H1 (cell line): ENCODE results near the gene CEP350. TPM values are rescaled to one million over a fixed set of nuclear protein-coding genes. Genes with fewer than 3 reads are reported as not detected.

Experiments
- CTCF ChIA-PET: fragments of 300-600 bp; sonication (Branson Sonifier 250); formaldehyde crosslinking; loops from one replicate; lab custom pipeline; 2021; ENCODE audit not compliant: partially characterized antibody; lab: Charles Lee
- POLR2A ChIA-PET: fragments of 300-600 bp; sonication (Branson Sonifier 250); formaldehyde crosslinking; loops from one replicate; lab custom pipeline; 2021; ENCODE audit warnings: inconsistent platforms; ENCODE audit not compliant: partially characterized antibody; lab: Charles Lee
- DNase-seq, 2 experiments: peaks; one replicate each; pipeline versions ENCODE4 v3.0.0 to v3.0.0-alpha.2; 2010 to 2022; ENCODE audit warnings: low spot score in 2 of 2, low read depth in 1 of 2, mixed read lengths in 1 of 2
- FAIRE-seq: peaks from 2 replicates; lab custom pipeline; 2011; peaks lifted over from hg19 to GRCh38; lab: Jason Lieb, UNC
- H2AFZ ChIP-seq: 2 replicates; pipeline ENCODE4 v1.8.1; 2012; ENCODE audit warnings: low read length, inconsistent platforms
- H2AK5ac ChIP-seq: 2 replicates; pipeline ENCODE4 v1.6.1; 2013; ENCODE audit warnings: low read depth, low read length
- H2BK120ac ChIP-seq: replicated peaks from 2 replicates; pipeline ENCODE3; 2013; ENCODE audit warnings: low read depth, low read length, inconsistent platforms
- H2BK12ac ChIP-seq: 2 replicates; pipeline ENCODE4 v1.6.1; 2013; ENCODE audit warnings: low read depth, low read length
- H2BK15ac ChIP-seq: 2 replicates; pipeline ENCODE4 v1.6.1; 2013; ENCODE audit warnings: low read length
- H2BK20ac ChIP-seq: 2 replicates; pipeline ENCODE4 v1.6.1; 2013; ENCODE audit warnings: low read length
- H2BK5ac ChIP-seq: 2 replicates; pipeline ENCODE4 v1.6.1; 2013; ENCODE audit warnings: low read depth, low read length
- H3K14ac ChIP-seq: 2 replicates; pipeline ENCODE4 v1.6.1; 2013; ENCODE audit warnings: inconsistent platforms; ENCODE audit not compliant: insufficient read length
- H3K18ac ChIP-seq: 2 replicates; pipeline ENCODE4 v1.6.1; 2013; ENCODE audit warnings: low read length; ENCODE audit errors: extremely low read depth
- H3K23ac ChIP-seq: 2 replicates; pipeline ENCODE4 v1.6.1; 2013; ENCODE audit warnings: inconsistent platforms; ENCODE audit not compliant: insufficient read length
- H3K23me2 ChIP-seq: 2 replicates; pipeline ENCODE4 v1.6.1; 2013; ENCODE audit warnings: low read depth, low read length
- H3K27ac ChIP-seq: 2 replicates; pipeline ENCODE4 v1.6.1; 2011; ENCODE audit warnings: low read depth, low read length, inconsistent platforms
- H3K27me3 ChIP-seq, 4 experiments: replicated peaks in 1 of 4; 1 replicate in 1 of 4; 2 replicates in 3 of 4; pipeline versions ENCODE4 v1.6.1 to v1.8.1; 2011 to 2013; ENCODE audit warnings: low read length in 3 of 4, mild to moderate bottlenecking in 3 of 4, inconsistent platforms in 2 of 4, mixed read lengths in 2 of 4, moderate library complexity in 1 of 4; ENCODE audit not compliant: control insufficient read depth in 3 of 4, insufficient read depth in 3 of 4; ENCODE audit errors: extremely low read depth in 1 of 4
- H3K36me3 ChIP-seq, 4 experiments: 2 replicates each; pipeline versions ENCODE4 v1.6.1 to v1.8.1; 2011 to 2013; ENCODE audit warnings: mild to moderate bottlenecking in 4 of 4, low read length in 3 of 4, moderate library complexity in 2 of 4, control low read depth in 1 of 4, inconsistent platforms in 1 of 4; ENCODE audit not compliant: insufficient read depth in 4 of 4, control insufficient read depth in 2 of 4
- H3K4ac ChIP-seq: replicated peaks from 2 replicates; pipeline ENCODE3; 2013; ENCODE audit warnings: low read length, low read depth, mixed read lengths, inconsistent platforms; ENCODE audit not compliant: insufficient read length
- H3K4me1 ChIP-seq, 4 experiments: replicated peaks in 1 of 4; 1 replicate in 1 of 4; 2 replicates in 3 of 4; pipeline versions ENCODE4 v1.6.1 to v1.8.1; 2011 to 2013; ENCODE audit warnings: low read length in 3 of 4, inconsistent platforms in 2 of 4, mixed read lengths in 1 of 4; ENCODE audit not compliant: insufficient read depth in 4 of 4, control insufficient read depth in 3 of 4
- H3K4me2 ChIP-seq, 2 experiments: 2 replicates each; pipeline versions ENCODE4 v1.6.1 to v1.8.1; 2011 to 2013; ENCODE audit warnings: low read depth in 2 of 2, low read length in 2 of 2, control low read depth in 1 of 2, inconsistent platforms in 1 of 2, mild to moderate bottlenecking in 1 of 2; ENCODE audit not compliant: insufficient read depth in 1 of 2
- H3K4me3 ChIP-seq, 4 experiments: fragments of 200-600, 300-600 bp in 1 of 4; sonication (generic), shearing (Covaris generic), sonication (Bioruptor Twin) in 1 of 4; 2 replicates each; pipeline versions ENCODE4 v1.5.1 to v1.8.1; 2011 to 2016; ENCODE audit warnings: low read length in 4 of 4, low read depth in 3 of 4, control low read depth in 2 of 4, inconsistent platforms in 2 of 4, mild to moderate bottlenecking in 2 of 4, mixed read lengths in 1 of 4, moderate library complexity in 1 of 4; ENCODE audit not compliant: insufficient read depth in 2 of 4; ENCODE audit errors: extremely low read depth in 1 of 4
- H3K56ac ChIP-seq: replicated peaks from 2 replicates; pipeline ENCODE3; 2013; ENCODE audit warnings: low read depth, mild to moderate bottlenecking, mixed read lengths, low read length, inconsistent platforms; ENCODE audit not compliant: insufficient read length
- H3K79me1 ChIP-seq: 2 replicates; pipeline ENCODE4 v1.6.1; 2013; ENCODE audit warnings: low read depth, low read length, control low read depth
- H3K79me2 ChIP-seq, 2 experiments: 2 replicates each; pipeline versions ENCODE4 v1.6.1 to v1.8.1; 2012 to 2013; ENCODE audit warnings: low read length in 2 of 2, mild to moderate bottlenecking in 2 of 2, inconsistent platforms in 1 of 2; ENCODE audit not compliant: insufficient read depth in 2 of 2, control insufficient read depth in 1 of 2
- H3K9ac ChIP-seq, 4 experiments: replicated peaks in 1 of 4; 1 replicate in 1 of 4; 2 replicates in 3 of 4; pipeline versions ENCODE4 v1.6.1 to v1.8.1; 2011 to 2013; ENCODE audit warnings: low read depth in 3 of 4, low read length in 3 of 4, control low read depth in 2 of 4, mild to moderate bottlenecking in 2 of 4, moderate library complexity in 2 of 4, inconsistent platforms in 1 of 4; ENCODE audit errors: extremely low read depth in 1 of 4
- H3K9me3 ChIP-seq, 2 experiments: 2 replicates each; pipeline versions ENCODE4 v1.6.1 to v1.8.1; 2012 to 2013; ENCODE audit warnings: mild to moderate bottlenecking in 2 of 2, moderate library complexity in 2 of 2, control low read depth in 1 of 2, inconsistent platforms in 1 of 2, low read depth in 1 of 2, low read length in 1 of 2, mixed read lengths in 1 of 2; ENCODE audit not compliant: insufficient read depth in 2 of 2
- H4K20me1 ChIP-seq, 2 experiments: replicated peaks in 1 of 2; 2 replicates each; pipeline versions ENCODE3 to v1.8.1; 2011 to 2013; ENCODE audit warnings: inconsistent platforms in 2 of 2, low read length in 2 of 2, mild to moderate bottlenecking in 1 of 2; ENCODE audit not compliant: insufficient read depth in 2 of 2, control insufficient read depth in 1 of 2
- H4K5ac ChIP-seq: 2 replicates; pipeline ENCODE4 v1.6.1; 2013; ENCODE audit warnings: low read length, low read depth, mixed read lengths, inconsistent platforms; ENCODE audit not compliant: insufficient read length
- H4K8ac ChIP-seq: 2 replicates; pipeline ENCODE4 v1.8.0; 2013; ENCODE audit warnings: mild to moderate bottlenecking, moderate library complexity, low read length, inconsistent platforms; ENCODE audit not compliant: insufficient read depth; ENCODE audit errors: extremely low read depth
- H4K91ac ChIP-seq: replicated peaks from 2 replicates; pipeline ENCODE3; 2013; ENCODE audit warnings: low read length, mixed read lengths, inconsistent platforms; ENCODE audit not compliant: insufficient read length
- KDM5A ChIP-seq: fragments of 200-600 bp; IDR thresholded peaks from 2 replicates; pipeline ENCODE4 v1.7.1; 2012; ENCODE audit warnings: mild to moderate bottlenecking, low read length, inconsistent platforms, mixed read lengths
- SP2 ChIP-seq: IDR thresholded peaks from 2 replicates; pipeline ENCODE4 v1.6.1; 2012; ENCODE audit warnings: mild to moderate bottlenecking, low read length, inconsistent platforms
- WGBS, 2 experiments: shearing (Covaris generic) in 1 of 2; methylation state at CpG; one replicate each; pipeline versions ENCODE4 v1.1.6 to v1.1.7; 2013 to 2015; ENCODE audit warnings: low lambda C conversion rate in 2 of 2, mixed read lengths in 2 of 2, inconsistent platforms in 1 of 2, low coverage in 1 of 2, missing lambda C conversion rate in 1 of 2; ENCODE audit not compliant: insufficient replicate concordance in 2 of 2, insufficient coverage in 1 of 2, insufficient read length in 1 of 2; ENCODE audit errors: extremely low coverage in 1 of 2, missing lambda C conversion rate in 1 of 2; 5-methylcytosine and 5-hydroxymethylcytosine counted together
- polyA plus RNA-seq, 7 experiments: library from polyadenylated mRNA; depleted of rRNA in 3 of 7; stranded (reverse) in 5 of 7; unstranded in 2 of 7; fragments of >200 nt in 5 of 7; fragments of 200-250 nt in 2 of 7; gene quantifications; 1 replicate in 5 of 7; 2 replicates in 1 of 7; 4 replicates in 1 of 7; pipeline versions ENCODE4 v1.2.1 to v1.2.3, GENCODE V29; 2011 to 2013; ENCODE audit warnings: missing spikeins in 2 of 7, mixed read lengths in 2 of 7
- total RNA-seq: library from RNA; stranded (reverse); fragmentation: NEBNext Ultra II Directional; extraction: Animal tissue kit (Norgen Biotek cat#: 25700); gene quantifications from 2 replicates; pipeline ENCODE4 v1.2.1, GENCODE V29; 2021

The CEP350 gene
- total and polyA plus RNA-seq, 2 of the 8 experiments (the other 6 are each of a cell fraction or from before 2014, with no cell fraction given): 5.6 to 39.4 TPM

GRCh38 chr1:180152588-180152987 is 198.0 kb downstream of the CEP350 start:
- Histone ChIP-seq H3K36me3 (no peaks in the 10 kb centered on the region), H4K91ac (no peak overlapping the region), H3K79me1 (no peaks in the 10 kb centered on the region), H2BK12ac (no peak overlapping the region), H3K18ac (no peak overlapping the region), H4K5ac (no peak overlapping the region), H3K56ac (no peak overlapping the region), H2BK5ac (no peak overlapping the region), H3K4me2 (no peak overlapping the region), H3K23me2 (peaks cover 8% of the 10 kb centered on the region), H3K14ac (no peak overlapping the region), H2BK120ac (no peak overlapping the region), H3K27me3 (peaks cover 0 to 15% (median 8%) of the 10 kb centered on the region in 4 experiments; a peak in 5 of 7 replicates), H2BK15ac (no peak overlapping the region), H3K9me3 (no peaks in the 10 kb centered on the region), H2AK5ac (no peak overlapping the region), H3K23ac (no peak overlapping the region), H3K4me1 (peaks cover 1 to 6% (median 3%) of the 10 kb centered on the region in 4 experiments; a peak in 6 of 7 replicates), H4K8ac (no peak overlapping the region), H3K79me2 (peaks cover 5 to 19% of the 10 kb centered on the region in 2 experiments; a peak in 3 of 4 replicates), H3K27ac (no peak overlapping the region), H3K4ac (no peak overlapping the region), H2AFZ (no peak overlapping the region), H3K4me3 (no peak overlapping the region), H3K9ac (no peak overlapping the region), H2BK20ac (no peak overlapping the region), H4K20me1 (peaks cover 3 to 6% of the 10 kb centered on the region in 2 experiments)
- DNase-seq: no peak
- 93% methylated on average over 6 of the region's 6 CpGs; no CpG with 5 or more reads in 1 of the 2 experiments for WGBS, 2 experiments
- POLR2A ChIA-PET: interaction anchor here (1.0 to 1.2 kb wide), 2 partner anchors 51 to 70 kb away, joined by 3 read pairs; no protein-coding TSS in a partner anchor
- CTCF ChIA-PET: interaction anchor here (0.6 to 8.1 kb wide), 2 partner anchors 15 to 219 kb away, joined by 3 to 108 read pairs; no protein-coding TSS in a partner anchor
- no peak for FAIRE-seq
- TF ChIP-seq SP2 (no peak), KDM5A (no peak)
